Hypothalamus (tissue), 51 donors: ENCODE measurements around the gene PARL.
"Not testable (repeated sequence)": the region's sequence is repeated elsewhere in the genome, so short reads cannot be mapped to it uniquely, and the experiment has no call there.

ENCODE experiments used
- DNase-seq, 51 donors: peaks; one replicate each; lab custom pipeline; 2025; lab: John Stamatoyannopoulos, UW

Gene PARL

GRCh38 chr3:183906234-183906921, 21.7 kb upstream of the PARL start:
- DNase-seq = no peak

GRCh38 chr3:183904833-183905780, 20.4 kb upstream of the PARL start:
- no peak for DNase-seq

GRCh38 chr3:183898028-183898431, 13.3 kb upstream of the PARL start:
- DNase-seq = no peak

- DNase-seq = no peak
Measured at GRCh38 chr3:183897606-183898005, 12.9 kb upstream of the PARL start.

GRCh38 chr3:183896610-183897009, 11.9 kb upstream of the PARL start:
- no peak for DNase-seq

- DNase-seq = no peak
Measured at GRCh38 chr3:183896184-183896583, 11.5 kb upstream of the PARL start.

- no peak for DNase-seq
Measured at GRCh38 chr3:183895774-183896173, 11.1 kb upstream of the PARL start.

GRCh38 chr3:183895296-183895695, 10.6 kb upstream of the PARL start:
- peak in 6 of 51 donors; percentile 1 to 13 (median 5) for DNase-seq

GRCh38 chr3:183892610-183893214, 8.0 kb upstream of the PARL start:
- DNase-seq = no peak

GRCh38 chr3:183885766-183886165, 1.1 kb upstream of the PARL start:
- DNase-seq = no peak

- DNase-seq = peak in 1 of 51 donors; percentile 43
Measured at GRCh38 chr3:183884097-183884426, 618 bp downstream of the PARL start.

- DNase-seq = no peak
Measured at GRCh38 chr3:183883291-183884096, 1.2 kb downstream of the PARL start.

- DNase-seq = no peak
Measured at GRCh38 chr3:183880121-183880520, 4.6 kb downstream of the PARL start.

GRCh38 chr3:183879243-183879642, 5.4 kb downstream of the PARL start:
- DNase-seq = no peak

GRCh38 chr3:183878071-183878470, 6.6 kb downstream of the PARL start:
- peak in 3 of 51 donors; percentile 3 to 14 (median 3) for DNase-seq

- DNase-seq = not testable (repeated sequence)
Measured at GRCh38 chr3:183877227-183877626, 7.5 kb downstream of the PARL start.

- no peak for DNase-seq
Measured at GRCh38 chr3:183875411-183875810, 9.3 kb downstream of the PARL start.

- DNase-seq = no peak
Measured at GRCh38 chr3:183873914-183874313, 10.8 kb downstream of the PARL start.

- DNase-seq = no peak
Measured at GRCh38 chr3:183871541-183871940, 13.1 kb downstream of the PARL start.

- DNase-seq = no peak
Measured at GRCh38 chr3:183870563-183870962, 14.1 kb downstream of the PARL start.

- no peak for DNase-seq
Measured at GRCh38 chr3:183868796-183869195, 15.9 kb downstream of the PARL start.
